SK-N-SH treated with all-trans-retinoic acid at 6 μM for 48 hours (cell line): ENCODE data around the gene SBSN.

Experiments
- ATAC-seq: fragments of 200-7000 bp; cut with Tn5 transposase; 3 replicates; pipeline ENCODE4 v1.9.1; 2020; ENCODE audit warnings: mild to moderate bottlenecking, moderate library complexity
- ARNTL ChIP-seq: fragments of 450-650 bp; formaldehyde crosslinking; IDR thresholded peaks from 2 replicates; pipeline ENCODE4 v1.5.0; 2020; ENCODE audit warnings: low read depth, mild to moderate bottlenecking, moderate library complexity, borderline replicate concordance
- BACH2 ChIP-seq: fragments of 250-450 bp; sonication (Bioruptor Pico); IDR thresholded peaks from 2 replicates; pipeline ENCODE4 v1.9.0; 2021; ENCODE audit warnings: mild to moderate bottlenecking, borderline replicate concordance
- CSDC2 ChIP-seq: fragments of 250-450 bp; sonication (Bioruptor Pico); IDR thresholded peaks from 2 replicates; pipeline ENCODE4 v1.5.0; 2020; ENCODE audit warnings: mild to moderate bottlenecking, moderate library complexity
- ESRRG ChIP-seq: fragments of 250-450 bp; sonication (Bioruptor Pico); IDR thresholded peaks from 2 replicates; pipeline ENCODE4 v1.6.1; 2021; ENCODE audit warnings: mild to moderate bottlenecking
- GLIS3 ChIP-seq: fragments of 250-450 bp; sonication (Bioruptor Pico); IDR thresholded peaks from 2 replicates; pipeline ENCODE4 v1.5.0; 2020; ENCODE audit warnings: mild to moderate bottlenecking, moderate library complexity
- ISL1 ChIP-seq: fragments of 250-450 bp; sonication (Bioruptor Pico); IDR thresholded peaks from 2 replicates; pipeline ENCODE4 v2.1.2; 2022; ENCODE audit warnings: mild to moderate bottlenecking, moderate library complexity
- OSR1 ChIP-seq: fragments of 250-450 bp; sonication (Bioruptor Pico); IDR thresholded peaks from 2 replicates; pipeline ENCODE4 v1.8.0; 2022; ENCODE audit warnings: moderate library complexity, mild to moderate bottlenecking, inconsistent platforms
- PPARA ChIP-seq: fragments of 250-450 bp; sonication (Bioruptor Pico); IDR thresholded peaks from 2 replicates; pipeline ENCODE4 v1.5.0; 2020; ENCODE audit warnings: mild to moderate bottlenecking, borderline replicate concordance
- RARB ChIP-seq: fragments of 250-450 bp; sonication (Bioruptor Pico); IDR thresholded peaks from 2 replicates; pipeline ENCODE4 v1.8.0; 2021; ENCODE audit warnings: mild to moderate bottlenecking, moderate library complexity
- SNAI2 ChIP-seq: fragments of 250-450 bp; sonication (Bioruptor Pico); IDR thresholded peaks from 2 replicates; pipeline ENCODE4 v1.5.0; 2020; ENCODE audit warnings: mild to moderate bottlenecking, moderate library complexity
- TCF4 ChIP-seq: fragments of 250-450 bp; sonication (Bioruptor Pico); IDR thresholded peaks from 2 replicates; pipeline ENCODE4 v1.8.0; 2021; ENCODE audit warnings: mild to moderate bottlenecking, moderate library complexity, borderline replicate concordance
- TOX ChIP-seq: fragments of 250-450 bp; sonication (Bioruptor Pico); IDR thresholded peaks from 2 replicates; pipeline ENCODE4 v1.8.0; 2021; ENCODE audit warnings: mild to moderate bottlenecking, moderate library complexity, borderline replicate concordance
- ZC3H10 ChIP-seq: fragments of 250-450 bp; sonication (Bioruptor Pico); IDR thresholded peaks from 2 replicates; pipeline ENCODE4 v1.5.1; 2021; ENCODE audit warnings: mild to moderate bottlenecking, moderate library complexity
- ZFP3 ChIP-seq: fragments of 250-450 bp; sonication (Bioruptor Pico); IDR thresholded peaks from 2 replicates; pipeline ENCODE4 v1.5.0; 2020; ENCODE audit warnings: mild to moderate bottlenecking, moderate library complexity
- ZFP30 ChIP-seq: fragments of 450-650 bp; formaldehyde crosslinking; IDR thresholded peaks from 2 replicates; pipeline ENCODE4 v1.5.0; 2022; ENCODE audit warnings: mild to moderate bottlenecking, moderate library complexity
- ZNF565 ChIP-seq: fragments of 450-650 bp; formaldehyde crosslinking; conservative IDR thresholded peaks from 2 replicates; pipeline ENCODE4 v1.5.0; 2020; ENCODE audit warnings: low read depth, mild to moderate bottlenecking, moderate library complexity
- ZNF70 ChIP-seq: fragments of 450-650 bp; formaldehyde crosslinking; IDR thresholded peaks from 2 replicates; pipeline ENCODE4 v1.5.0; 2020; ENCODE audit warnings: mild to moderate bottlenecking, moderate library complexity
- ZNF8 ChIP-seq: fragments of 450-650 bp; formaldehyde crosslinking; IDR thresholded peaks from 2 replicates; pipeline ENCODE4 v1.5.0; 2020; ENCODE audit warnings: mild to moderate bottlenecking, moderate library complexity
- TF ChIP-seq, protein P1 (sequence below): fragments of 250-450 bp; sonication (Bioruptor Pico); IDR thresholded peaks from 2 replicates; pipeline ENCODE4 v1.8.0; 2020; ENCODE audit warnings: mild to moderate bottlenecking, moderate library complexity, borderline replicate concordance
- TF ChIP-seq, protein P2 (sequence below): fragments of 250-450 bp; sonication (Bioruptor Pico); IDR thresholded peaks from 2 replicates; pipeline ENCODE4 v1.5.1; 2020; ENCODE audit warnings: low read depth, mild to moderate bottlenecking, moderate library complexity
- TF ChIP-seq, protein P3 (sequence below): fragments of 250-450 bp; sonication (Bioruptor Pico); IDR thresholded peaks from 2 replicates; pipeline ENCODE4 v1.8.0; 2021; ENCODE audit warnings: low read depth, mild to moderate bottlenecking, moderate library complexity, borderline replicate concordance

The SBSN gene

DNA sequence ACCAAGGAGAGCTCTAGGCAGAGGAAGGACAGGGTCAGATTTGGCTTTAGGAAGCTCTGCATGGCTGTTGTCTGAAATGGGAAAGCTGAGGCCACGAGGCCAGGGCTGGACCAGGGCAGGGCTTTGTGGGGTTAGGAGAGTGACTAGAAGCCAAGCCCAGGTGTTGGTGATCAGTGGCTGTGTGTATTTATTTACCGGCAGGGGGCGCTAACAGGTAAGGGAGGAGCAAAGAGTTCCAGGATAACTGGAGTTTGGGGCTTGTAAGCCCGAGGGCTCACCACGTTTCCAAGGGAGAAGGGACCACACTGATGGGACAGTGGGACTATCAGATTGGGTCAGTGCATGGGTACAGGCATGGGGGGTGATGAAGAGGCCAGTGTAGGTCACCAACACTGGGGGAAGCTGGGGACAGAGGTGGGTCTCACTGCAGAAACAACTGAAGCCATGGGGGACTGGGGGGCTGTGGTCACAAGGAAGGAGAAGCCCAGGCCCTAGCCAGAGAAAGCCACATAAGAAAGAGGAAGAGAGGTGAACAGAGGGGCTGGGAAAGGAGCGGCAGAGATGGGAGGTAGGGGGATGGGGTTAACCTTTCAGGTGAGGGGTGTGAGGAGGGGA, 21.2 kb upstream of the SBSN start:
- peak; percentile 45 for ATAC-seq
- TF ChIP-seq SNAI2 (CRISPR knock-in tag) (no peak), ZC3H10 (CRISPR knock-in tag) (no peak), ARNTL (no peak), ZNF8 (no peak), CSDC2 (CRISPR knock-in tag) (no peak), ZNF565 (CRISPR knock-in tag) (no peak), TCF4 (CRISPR knock-in tag) (no peak), OSR1 (CRISPR knock-in tag) (no peak)

DNA sequence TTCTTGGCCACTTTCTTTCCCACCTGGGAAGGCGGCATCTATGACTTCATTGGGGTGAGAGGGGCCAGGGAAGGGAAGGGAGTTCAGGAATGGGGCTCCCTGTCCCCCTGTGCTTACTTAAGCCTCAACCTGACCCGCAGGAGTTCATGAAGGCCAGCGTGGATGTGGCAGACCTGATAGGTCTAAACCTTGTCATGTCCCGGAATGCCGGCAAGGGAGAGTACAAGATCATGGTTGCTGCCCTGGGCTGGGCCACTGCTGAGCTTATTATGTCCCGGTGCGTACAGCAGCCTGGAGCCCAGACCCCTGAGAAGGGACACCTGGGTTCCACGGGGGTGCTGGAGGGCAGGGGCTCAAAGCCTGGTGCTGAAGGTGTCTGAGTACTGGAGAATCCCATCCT, 18.4 kb upstream of the SBSN start:
- ATAC-seq = no peak
- TF ChIP-seq TOX (CRISPR knock-in tag) (no peak), GLIS3 (CRISPR knock-in tag) (no peak), ZC3H10 (CRISPR knock-in tag) (no peak), SNAI2 (CRISPR knock-in tag) (no peak), ZFP3 (no peak), ZNF70 (CRISPR knock-in tag) (no peak)
- TF ChIP-seq, protein P1, sequence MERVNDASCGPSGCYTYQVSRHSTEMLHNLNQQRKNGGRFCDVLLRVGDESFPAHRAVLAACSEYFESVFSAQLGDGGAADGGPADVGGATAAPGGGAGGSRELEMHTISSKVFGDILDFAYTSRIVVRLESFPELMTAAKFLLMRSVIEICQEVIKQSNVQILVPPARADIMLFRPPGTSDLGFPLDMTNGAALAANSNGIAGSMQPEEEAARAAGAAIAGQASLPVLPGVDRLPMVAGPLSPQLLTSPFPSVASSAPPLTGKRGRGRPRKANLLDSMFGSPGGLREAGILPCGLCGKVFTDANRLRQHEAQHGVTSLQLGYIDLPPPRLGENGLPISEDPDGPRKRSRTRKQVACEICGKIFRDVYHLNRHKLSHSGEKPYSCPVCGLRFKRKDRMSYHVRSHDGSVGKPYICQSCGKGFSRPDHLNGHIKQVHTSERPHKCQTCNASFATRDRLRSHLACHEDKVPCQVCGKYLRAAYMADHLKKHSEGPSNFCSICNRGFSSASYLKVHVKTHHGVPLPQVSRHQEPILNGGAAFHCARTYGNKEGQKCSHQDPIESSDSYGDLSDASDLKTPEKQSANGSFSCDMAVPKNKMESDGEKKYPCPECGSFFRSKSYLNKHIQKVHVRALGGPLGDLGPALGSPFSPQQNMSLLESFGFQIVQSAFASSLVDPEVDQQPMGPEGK (CRISPR knock-in tag) = no peak
- TF ChIP-seq, protein P2, sequence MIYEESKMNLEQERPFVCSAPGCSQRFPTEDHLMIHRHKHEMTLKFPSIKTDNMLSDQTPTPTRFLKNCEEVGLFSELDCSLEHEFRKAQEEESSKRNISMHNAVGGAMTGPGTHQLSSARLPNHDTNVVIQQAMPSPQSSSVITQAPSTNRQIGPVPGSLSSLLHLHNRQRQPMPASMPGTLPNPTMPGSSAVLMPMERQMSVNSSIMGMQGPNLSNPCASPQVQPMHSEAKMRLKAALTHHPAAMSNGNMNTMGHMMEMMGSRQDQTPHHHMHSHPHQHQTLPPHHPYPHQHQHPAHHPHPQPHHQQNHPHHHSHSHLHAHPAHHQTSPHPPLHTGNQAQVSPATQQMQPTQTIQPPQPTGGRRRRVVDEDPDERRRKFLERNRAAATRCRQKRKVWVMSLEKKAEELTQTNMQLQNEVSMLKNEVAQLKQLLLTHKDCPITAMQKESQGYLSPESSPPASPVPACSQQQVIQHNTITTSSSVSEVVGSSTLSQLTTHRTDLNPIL (CRISPR knock-in tag) = no peak

DNA sequence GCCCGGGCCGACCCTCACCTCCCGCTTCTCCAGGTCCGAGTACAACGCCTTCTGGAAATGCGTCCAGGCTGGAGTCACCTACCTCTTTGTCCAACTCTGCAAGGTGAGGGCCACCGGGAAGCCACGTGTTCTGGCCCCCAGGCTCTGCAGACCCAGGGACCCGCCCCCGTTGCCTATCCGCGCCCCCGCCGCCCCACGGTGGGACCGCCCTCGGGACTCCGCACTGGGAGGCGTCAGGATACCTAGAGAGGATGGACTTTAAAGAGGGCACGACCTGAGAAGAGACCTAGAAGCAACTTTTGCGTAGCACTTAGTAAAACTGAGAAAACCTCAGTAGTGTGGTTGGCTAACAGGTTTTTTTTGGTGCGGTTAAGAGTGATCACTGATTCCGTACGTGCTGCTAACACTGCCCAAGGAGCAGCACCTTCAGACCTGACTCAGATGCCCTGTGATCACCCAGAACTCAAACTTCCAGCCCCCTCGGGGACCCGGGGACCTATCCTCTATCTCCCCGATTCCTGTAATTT, 17.8 kb upstream of the SBSN start:
- TF ChIP-seq ESRRG (no peak), BACH2 (no peak), ZC3H10 (CRISPR knock-in tag) (no peak), ZNF70 (CRISPR knock-in tag) (no peak), PPARA (no peak), SNAI2 (CRISPR knock-in tag) (no peak), ISL1 (CRISPR knock-in tag) (no peak), ZNF565 (CRISPR knock-in tag) (no peak), OSR1 (CRISPR knock-in tag) (no peak), TCF4 (CRISPR knock-in tag) (no peak), CSDC2 (CRISPR knock-in tag) (no peak), TOX (CRISPR knock-in tag) (no peak), RARB (CRISPR knock-in tag) (no peak)
- TF ChIP-seq, protein P1 (CRISPR knock-in tag) = no peak
- TF ChIP-seq, protein P3, sequence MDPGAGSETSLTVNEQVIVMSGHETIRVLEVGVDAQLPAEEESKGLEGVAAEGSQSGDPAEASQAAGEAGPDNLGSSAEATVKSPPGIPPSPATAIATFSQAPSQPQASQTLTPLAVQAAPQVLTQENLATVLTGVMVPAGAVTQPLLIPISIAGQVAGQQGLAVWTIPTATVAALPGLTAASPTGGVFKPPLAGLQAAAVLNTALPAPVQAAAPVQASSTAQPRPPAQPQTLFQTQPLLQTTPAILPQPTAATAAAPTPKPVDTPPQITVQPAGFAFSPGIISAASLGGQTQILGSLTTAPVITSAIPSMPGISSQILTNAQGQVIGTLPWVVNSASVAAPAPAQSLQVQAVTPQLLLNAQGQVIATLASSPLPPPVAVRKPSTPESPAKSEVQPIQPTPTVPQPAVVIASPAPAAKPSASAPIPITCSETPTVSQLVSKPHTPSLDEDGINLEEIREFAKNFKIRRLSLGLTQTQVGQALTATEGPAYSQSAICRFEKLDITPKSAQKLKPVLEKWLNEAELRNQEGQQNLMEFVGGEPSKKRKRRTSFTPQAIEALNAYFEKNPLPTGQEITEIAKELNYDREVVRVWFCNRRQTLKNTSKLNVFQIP (CRISPR knock-in tag) = no peak
- ATAC-seq = peak; percentile 55

DNA sequence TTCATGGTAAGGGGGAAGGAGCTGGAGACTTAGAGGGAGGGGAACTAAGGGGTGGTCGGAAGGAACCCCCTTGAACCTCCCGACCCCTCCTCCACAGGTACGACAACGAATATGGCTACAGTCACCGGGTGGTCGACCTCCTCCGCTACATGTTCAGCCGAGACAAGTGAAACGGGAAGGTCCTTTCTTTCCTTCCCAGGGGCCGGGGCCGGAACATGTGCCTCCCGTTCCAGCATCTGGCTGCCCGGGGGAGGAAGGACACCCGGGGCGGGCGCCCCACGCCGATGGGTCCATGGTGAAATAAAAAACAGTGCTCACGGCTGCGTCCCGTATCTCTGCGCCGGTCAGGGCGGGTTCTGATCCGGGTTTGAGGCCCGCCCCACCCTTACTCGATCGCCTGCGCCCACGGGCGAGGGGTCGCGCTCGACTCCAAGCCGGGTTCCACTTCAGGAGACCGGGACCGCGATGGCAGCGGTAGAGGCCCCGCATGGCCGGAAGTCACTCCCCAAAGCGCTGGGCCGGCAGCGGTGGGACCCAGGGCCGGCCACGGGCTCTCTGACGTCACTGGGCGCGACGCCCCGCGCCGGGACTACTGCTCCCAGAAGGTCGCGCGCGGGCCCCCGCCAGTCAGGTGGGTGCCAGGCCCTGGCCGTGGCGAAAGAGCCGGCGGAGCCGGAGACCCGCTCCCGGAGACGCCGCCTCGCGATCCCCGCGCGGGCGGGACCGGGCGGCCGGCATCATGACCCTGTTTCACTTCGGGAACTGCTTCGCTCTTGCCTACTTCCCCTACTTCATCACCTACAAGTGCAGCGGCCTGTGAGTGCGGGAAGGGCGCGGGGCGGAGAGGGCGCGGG, 17.1 kb upstream of the SBSN start, which contains the start of gene TMEM147:
TMEM147 (plus strand) TSS at position 626 of the 854 bp plus-strand sequence; CDS start at position 740, 114 bp downstream.
- TF ChIP-seq, protein P2 (CRISPR knock-in tag) = no peak
- TF ChIP-seq ZNF8 (no peak), SNAI2 (CRISPR knock-in tag) (no peak), PPARA (no peak), ZNF565 (CRISPR knock-in tag) (no peak), ZC3H10 (CRISPR knock-in tag) (no peak), GLIS3 (CRISPR knock-in tag) (no peak), ZFP30 (no peak), OSR1 (CRISPR knock-in tag) (no peak)
- peak; percentile 96 for ATAC-seq
